Activated B cell treated with CpG ODN at 0.5 μM for 24 hours (primary cell): ENCODE results near the gene VSIG4. TPM values are rescaled to one million over a fixed set of nuclear protein-coding genes. Genes with fewer than 3 reads are reported as not detected.

ENCODE experiments used
- ATAC-seq: fragments of 200-7000 bp; cut with Tn5 transposase; one replicate; pipeline ENCODE4 v1.10.0; 2021; ENCODE audit warnings: low read depth, mild to moderate bottlenecking, moderate library complexity
- CTCF ChIA-PET: fragments of 350-600 bp; sonication (Branson Sonifier 250); formaldehyde crosslinking; loops from one replicate; lab custom pipeline; 2021; ENCODE audit warnings: antibody characterized with exemption; lab: Charles Lee
- POLR2A ChIA-PET: fragments of 350-600 bp; sonication (Branson Sonifier 250); formaldehyde crosslinking; loops from one replicate; lab custom pipeline; 2021; ENCODE audit warnings: antibody characterized with exemption; lab: Charles Lee
- DNase-seq: peaks from one replicate; pipeline ENCODE4 v3.0.0; 2022
- H3K27ac Mint-ChIP-seq: one replicate; pipeline ENCODE4 v1.8.0; 2020; ENCODE audit warnings: mixed read lengths
- H3K27me3 Mint-ChIP-seq: one replicate; pipeline ENCODE4 v1.8.0; 2021; ENCODE audit warnings: mixed read lengths
- H3K36me3 Mint-ChIP-seq: one replicate; pipeline ENCODE4 v1.8.0; 2021; ENCODE audit warnings: low read depth, mixed read lengths
- H3K4me1 Mint-ChIP-seq: one replicate; pipeline ENCODE4 v1.8.0; 2021; ENCODE audit warnings: mixed read lengths
- H3K4me3 Mint-ChIP-seq: one replicate; pipeline ENCODE4 v1.8.0; 2020; ENCODE audit warnings: mild to moderate bottlenecking, mixed read lengths
- H3K9me3 Mint-ChIP-seq: one replicate; pipeline ENCODE4 v1.8.0; 2020; ENCODE audit warnings: mixed read lengths
- CTCF ChIP-seq: fragments of 200-600 bp; IDR thresholded peaks from one replicate; pipeline ENCODE4 v1.8.0; 2022; ENCODE audit warnings: antibody characterized with exemption, mild to moderate bottlenecking
- intact Hi-C: fragments of 100-400 bp; cut with micrococcal nuclease; formaldehyde crosslinking; loops from one replicate; pipeline ENCODE4 v1.15.1; 2024
- total RNA-seq: library from RNA; stranded (reverse); gene quantifications from 2 replicates; pipeline ENCODE4 v1.2.3, GENCODE V29; 2022

Gene VSIG4
- total RNA-seq, 1 donor from 2014 or later: not detected

- Mint-ChIP-seq H3K36me3 (no peaks in the 10 kb centered on the region), H3K4me3 (no peak overlapping the region), H3K4me1 (peaks cover 73% of the 10 kb centered on the region), H3K27me3 (no peaks in the 10 kb centered on the region), H3K27ac (peak overlapping the region; percentile 83), H3K9me3 (no peaks in the 10 kb centered on the region)
- no peak for DNase-seq
- ATAC-seq: no peak
- TF ChIP-seq CTCF: no peak
- ChIA-PET CTCF (interaction anchor here (1.0 kb wide), 1 partner anchor 14 kb away, joined by 7 read pairs; no protein-coding TSS in a partner anchor), POLR2A (interaction anchor here (0.9 to 1.6 kb wide), 3 partner anchors 14 to 46 kb away, joined by 3 to 6 read pairs (median 4); no protein-coding TSS in a partner anchor)
- intact Hi-C loops: no loop called here
Observed at GRCh38 chrX:66000628-66001272, 39.1 kb downstream of the VSIG4 start.

- no peak for DNase-seq
- Mint-ChIP-seq H3K4me3 (no peak overlapping the region), H3K4me1 (peaks cover 72% of the 10 kb centered on the region), H3K27me3 (no peaks in the 10 kb centered on the region), H3K27ac (no peak overlapping the region), H3K9me3 (no peaks in the 10 kb centered on the region), H3K36me3 (no peaks in the 10 kb centered on the region)
- no peak for TF ChIP-seq CTCF
- ATAC-seq: no peak
- intact Hi-C loops: no loop called here
- CTCF ChIA-PET: no interaction called here
- POLR2A ChIA-PET: no interaction called here
Observed at GRCh38 chrX:66000178-66000577, 39.7 kb downstream of the VSIG4 start.

GRCh38 chrX:65999563-66000148 is 40.2 kb downstream of the VSIG4 start:
- H3K4me3 Mint-ChIP-seq: no peak overlapping the region
- intact Hi-C loops: no loop called here
- no peaks in the 10 kb centered on the region for H3K27me3 Mint-ChIP-seq
- H3K27ac Mint-ChIP-seq: peak overlapping the region; percentile 41
- TF ChIP-seq CTCF: no peak
- H3K4me1 Mint-ChIP-seq: peaks cover 67% of the 10 kb centered on the region
- no peaks in the 10 kb centered on the region for H3K9me3 Mint-ChIP-seq
- DNase-seq (no peak), ATAC-seq (no peak)
- H3K36me3 Mint-ChIP-seq: no peaks in the 10 kb centered on the region
- ChIA-PET POLR2A (interaction anchor here (0.7 kb wide), 1 partner anchor 331 kb away, joined by 11 read pairs; no protein-coding TSS in a partner anchor), CTCF (interaction anchor here (0.8 to 1.3 kb wide), 2 partner anchors 9 to 11 kb away, joined by 4 to 5 read pairs; no protein-coding TSS in a partner anchor)

GRCh38 chrX:65999029-65999562 is 40.8 kb downstream of the VSIG4 start:
- DNase-seq (no peak), ATAC-seq (no peak)
- Mint-ChIP-seq H3K4me1 (peaks cover 62% of the 10 kb centered on the region), H3K27me3 (no peaks in the 10 kb centered on the region), H3K4me3 (no peak overlapping the region), H3K36me3 (no peaks in the 10 kb centered on the region), H3K9me3 (no peaks in the 10 kb centered on the region), H3K27ac (no peak overlapping the region)
- ChIA-PET CTCF (interaction anchor here (0.8 to 1.3 kb wide), 2 partner anchors 9 to 11 kb away, joined by 4 to 5 read pairs; no protein-coding TSS in a partner anchor), POLR2A (interaction anchor here (0.7 kb wide), 1 partner anchor 331 kb away, joined by 11 read pairs; no protein-coding TSS in a partner anchor)
- intact Hi-C loops: no loop called here
- TF ChIP-seq CTCF: no peak
